ENCODE results near the gene SETD1A.

The SETD1A gene

GRCh38 chr16:30927789-30928378 lies 29.7 kb upstream of the SETD1A start:
- Histone ChIP-seq H3K4me3 (ENCODE audit: low read depth, low read length) (no peak overlapping the region), H3K36me3 (peaks cover 3% of the 10 kb centered on the region), H3K27me3 (no peaks in the 10 kb centered on the region), H3K9me3 (no peaks in the 10 kb centered on the region), H3K4me1 (peaks cover 3% of the 10 kb centered on the region; the same call in 1 of the 2 replicates)
- no peak for TF ChIP-seq CTCF (IDR thresholded peaks at IDR 0.05; ENCODE audit: low read depth, low read length)
- peak; percentile 83 for DNase-seq

- peaks cover 3% of the 10 kb centered on the region; the same call in 1 of the 2 replicates for H3K4me1 ChIP-seq
- no peak overlapping the region for H3K4me3 ChIP-seq (ENCODE audit: low read depth, low read length)
- H3K9me3 ChIP-seq = no peaks in the 10 kb centered on the region
- peaks cover 3% of the 10 kb centered on the region for H3K36me3 ChIP-seq
- TF ChIP-seq CTCF (IDR thresholded peaks at IDR 0.05; ENCODE audit: low read depth, low read length) = no peak
- no peaks in the 10 kb centered on the region for H3K27me3 ChIP-seq
- no peak for DNase-seq
Measured at GRCh38 chr16:30928390-30928789, 29.2 kb upstream of the SETD1A start.

- H3K27me3 ChIP-seq = no peaks in the 10 kb centered on the region
- no peaks in the 10 kb centered on the region for H3K9me3 ChIP-seq
- H3K4me3 ChIP-seq (ENCODE audit: low read depth, low read length) = no peak overlapping the region
- peaks cover 3% of the 10 kb centered on the region for H3K36me3 ChIP-seq
- TF ChIP-seq CTCF (IDR thresholded peaks at IDR 0.05; ENCODE audit: low read depth, low read length) = no peak
- DNase-seq = no peak
- H3K4me1 ChIP-seq = peaks cover 3% of the 10 kb centered on the region; the same call in 1 of the 2 replicates
Measured at GRCh38 chr16:30929167-30929566, 28.4 kb upstream of the SETD1A start.

GRCh38 chr16:30930160-30930571 lies 27.4 kb upstream of the SETD1A start:
- peaks cover 3% of the 10 kb centered on the region for H3K36me3 ChIP-seq
- TF ChIP-seq CTCF (IDR thresholded peaks at IDR 0.05; ENCODE audit: low read depth, low read length) = no peak

GRCh38 chr16:30931068-30931650 lies 26.4 kb upstream of the SETD1A start:
- H3K4me1 ChIP-seq = peaks cover 3% of the 10 kb centered on the region; the same call in 1 of the 2 replicates
- H3K36me3 ChIP-seq = peaks cover 3% of the 10 kb centered on the region
- H3K4me3 ChIP-seq (ENCODE audit: low read depth, low read length) = no peak overlapping the region
- TF ChIP-seq CTCF (IDR thresholded peaks at IDR 0.05; ENCODE audit: low read depth, low read length) = no peak
- no peaks in the 10 kb centered on the region for H3K9me3 ChIP-seq
- DNase-seq = no peak
- H3K27me3 ChIP-seq = no peaks in the 10 kb centered on the region

More at GRCh38 chr16:30930160-30930571, 27.4 kb upstream of the SETD1A start:
- H3K4me1 ChIP-seq = peaks cover 3% of the 10 kb centered on the region; the same call in 1 of the 2 replicates
- no peak overlapping the region for H3K4me3 ChIP-seq (ENCODE audit: low read depth, low read length)
- no peak for DNase-seq
- H3K27me3 ChIP-seq = no peaks in the 10 kb centered on the region
- H3K9me3 ChIP-seq = no peaks in the 10 kb centered on the region
